Measurements from ENCODE around the gene HACE1. TPM values are rescaled to one million over a fixed set of nuclear protein-coding genes. Genes with fewer than 3 reads are reported as not detected.

Gene HACE1
- total RNA-seq, 1 donor: 16.6 TPM

GRCh38 chr6:104736545-104736944 is 123.2 kb downstream of the HACE1 start:
- no peaks in the 10 kb centered on the region for H3K36me3 ChIP-seq (ENCODE audit: insufficient read depth, low read length)
- H3K4me1 ChIP-seq (ENCODE audit: insufficient read depth, low read length): no peaks in the 10 kb centered on the region
- H4K20me1 ChIP-seq (ENCODE audit: insufficient read depth, low read length): no peaks in the 10 kb centered on the region
- DNase-seq (ENCODE audit: insufficient read length, low spot score, missing footprints): no peak
- no peak overlapping the region for H3K27ac ChIP-seq (ENCODE audit: low read depth, low read length)
- TF ChIP-seq CTCF (IDR thresholded peaks at IDR 0.05; ENCODE audit: extremely low read depth, low read depth, low read length): no peak
- H3K9me3 ChIP-seq (ENCODE audit: low read depth, low read length): no peaks in the 10 kb centered on the region
- H3K4me2 ChIP-seq (ENCODE audit: insufficient read depth, low read length): no peak overlapping the region
- no peak overlapping the region for H3K4me3 ChIP-seq (ENCODE audit: insufficient read depth, low read length)
- H3K27me3 ChIP-seq (ENCODE audit: insufficient read depth, low read length): no peaks in the 10 kb centered on the region
- no peak overlapping the region for H2AFZ ChIP-seq (ENCODE audit: low read length)
- no peaks in the 10 kb centered on the region for H3K79me2 ChIP-seq (ENCODE audit: insufficient read depth, low read length)

- no peak overlapping the region for H3K27ac ChIP-seq (ENCODE audit: low read depth, low read length)
- no peak overlapping the region for H3K4me2 ChIP-seq (ENCODE audit: insufficient read depth, low read length)
- no peaks in the 10 kb centered on the region for H3K79me2 ChIP-seq (ENCODE audit: insufficient read depth, low read length)
- no peak overlapping the region for H2AFZ ChIP-seq (ENCODE audit: low read length)
- H4K20me1 ChIP-seq (ENCODE audit: insufficient read depth, low read length): no peaks in the 10 kb centered on the region
- no peak overlapping the region for H3K4me3 ChIP-seq (ENCODE audit: insufficient read depth, low read length)
- no peaks in the 10 kb centered on the region for H3K27me3 ChIP-seq (ENCODE audit: insufficient read depth, low read length)
- H3K36me3 ChIP-seq (ENCODE audit: insufficient read depth, low read length): no peaks in the 10 kb centered on the region
- no peaks in the 10 kb centered on the region for H3K9me3 ChIP-seq (ENCODE audit: low read depth, low read length)
- TF ChIP-seq CTCF (IDR thresholded peaks at IDR 0.05; ENCODE audit: extremely low read depth, low read depth, low read length): no peak
- H3K4me1 ChIP-seq (ENCODE audit: insufficient read depth, low read length): no peaks in the 10 kb centered on the region
- no peak for DNase-seq (ENCODE audit: insufficient read length, low spot score, missing footprints)
These were observed 129.3 kb downstream of the HACE1 start for GRCh38 chr6:104730450-104730849.

- Histone ChIP-seq H3K36me3 (ENCODE audit: insufficient read depth, low read length) (no peaks in the 10 kb centered on the region), H3K4me3 (ENCODE audit: insufficient read depth, low read length) (no peak overlapping the region), H4K20me1 (ENCODE audit: insufficient read depth, low read length) (no peaks in the 10 kb centered on the region), H3K27ac (ENCODE audit: low read depth, low read length) (no peak overlapping the region), H3K79me2 (ENCODE audit: insufficient read depth, low read length) (no peaks in the 10 kb centered on the region), H3K27me3 (ENCODE audit: insufficient read depth, low read length) (no peaks in the 10 kb centered on the region), H3K4me1 (ENCODE audit: insufficient read depth, low read length) (no peaks in the 10 kb centered on the region), H3K9me3 (ENCODE audit: low read depth, low read length) (no peaks in the 10 kb centered on the region), H3K4me2 (ENCODE audit: insufficient read depth, low read length) (no peak overlapping the region), H2AFZ (ENCODE audit: low read length) (no peak overlapping the region)
- TF ChIP-seq CTCF (IDR thresholded peaks at IDR 0.05; ENCODE audit: extremely low read depth, low read depth, low read length): no peak
- no peak for DNase-seq (ENCODE audit: insufficient read length, low spot score, missing footprints)
These were observed 130.3 kb downstream of the HACE1 start for GRCh38 chr6:104729433-104729832.

- no peak for DNase-seq (ENCODE audit: insufficient read length, low spot score, missing footprints)
- Histone ChIP-seq H3K79me2 (ENCODE audit: insufficient read depth, low read length) (no peaks in the 10 kb centered on the region), H3K27ac (ENCODE audit: low read depth, low read length) (no peak overlapping the region), H3K27me3 (ENCODE audit: insufficient read depth, low read length) (no peaks in the 10 kb centered on the region), H3K36me3 (ENCODE audit: insufficient read depth, low read length) (no peaks in the 10 kb centered on the region), H2AFZ (ENCODE audit: low read length) (no peak overlapping the region), H3K4me1 (ENCODE audit: insufficient read depth, low read length) (no peaks in the 10 kb centered on the region), H3K4me2 (ENCODE audit: insufficient read depth, low read length) (no peak overlapping the region), H3K4me3 (ENCODE audit: insufficient read depth, low read length) (no peak overlapping the region), H4K20me1 (ENCODE audit: insufficient read depth, low read length) (no peaks in the 10 kb centered on the region), H3K9me3 (ENCODE audit: low read depth, low read length) (no peaks in the 10 kb centered on the region)
- TF ChIP-seq CTCF (IDR thresholded peaks at IDR 0.05; ENCODE audit: extremely low read depth, low read depth, low read length): no peak
These were observed 131.3 kb downstream of the HACE1 start for GRCh38 chr6:104728448-104728847.

Data from osteoblast (primary cell).